ENCODE measurements around the gene HEATR1.
A peak's percentile ranks its signal among the peaks of the same experiment; 100 is the strongest.

The HEATR1 gene, protein sequence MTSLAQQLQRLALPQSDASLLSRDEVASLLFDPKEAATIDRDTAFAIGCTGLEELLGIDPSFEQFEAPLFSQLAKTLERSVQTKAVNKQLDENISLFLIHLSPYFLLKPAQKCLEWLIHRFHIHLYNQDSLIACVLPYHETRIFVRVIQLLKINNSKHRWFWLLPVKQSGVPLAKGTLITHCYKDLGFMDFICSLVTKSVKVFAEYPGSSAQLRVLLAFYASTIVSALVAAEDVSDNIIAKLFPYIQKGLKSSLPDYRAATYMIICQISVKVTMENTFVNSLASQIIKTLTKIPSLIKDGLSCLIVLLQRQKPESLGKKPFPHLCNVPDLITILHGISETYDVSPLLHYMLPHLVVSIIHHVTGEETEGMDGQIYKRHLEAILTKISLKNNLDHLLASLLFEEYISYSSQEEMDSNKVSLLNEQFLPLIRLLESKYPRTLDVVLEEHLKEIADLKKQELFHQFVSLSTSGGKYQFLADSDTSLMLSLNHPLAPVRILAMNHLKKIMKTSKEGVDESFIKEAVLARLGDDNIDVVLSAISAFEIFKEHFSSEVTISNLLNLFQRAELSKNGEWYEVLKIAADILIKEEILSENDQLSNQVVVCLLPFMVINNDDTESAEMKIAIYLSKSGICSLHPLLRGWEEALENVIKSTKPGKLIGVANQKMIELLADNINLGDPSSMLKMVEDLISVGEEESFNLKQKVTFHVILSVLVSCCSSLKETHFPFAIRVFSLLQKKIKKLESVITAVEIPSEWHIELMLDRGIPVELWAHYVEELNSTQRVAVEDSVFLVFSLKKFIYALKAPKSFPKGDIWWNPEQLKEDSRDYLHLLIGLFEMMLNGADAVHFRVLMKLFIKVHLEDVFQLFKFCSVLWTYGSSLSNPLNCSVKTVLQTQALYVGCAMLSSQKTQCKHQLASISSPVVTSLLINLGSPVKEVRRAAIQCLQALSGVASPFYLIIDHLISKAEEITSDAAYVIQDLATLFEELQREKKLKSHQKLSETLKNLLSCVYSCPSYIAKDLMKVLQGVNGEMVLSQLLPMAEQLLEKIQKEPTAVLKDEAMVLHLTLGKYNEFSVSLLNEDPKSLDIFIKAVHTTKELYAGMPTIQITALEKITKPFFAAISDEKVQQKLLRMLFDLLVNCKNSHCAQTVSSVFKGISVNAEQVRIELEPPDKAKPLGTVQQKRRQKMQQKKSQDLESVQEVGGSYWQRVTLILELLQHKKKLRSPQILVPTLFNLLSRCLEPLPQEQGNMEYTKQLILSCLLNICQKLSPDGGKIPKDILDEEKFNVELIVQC (N-terminal part only)

DNA sequence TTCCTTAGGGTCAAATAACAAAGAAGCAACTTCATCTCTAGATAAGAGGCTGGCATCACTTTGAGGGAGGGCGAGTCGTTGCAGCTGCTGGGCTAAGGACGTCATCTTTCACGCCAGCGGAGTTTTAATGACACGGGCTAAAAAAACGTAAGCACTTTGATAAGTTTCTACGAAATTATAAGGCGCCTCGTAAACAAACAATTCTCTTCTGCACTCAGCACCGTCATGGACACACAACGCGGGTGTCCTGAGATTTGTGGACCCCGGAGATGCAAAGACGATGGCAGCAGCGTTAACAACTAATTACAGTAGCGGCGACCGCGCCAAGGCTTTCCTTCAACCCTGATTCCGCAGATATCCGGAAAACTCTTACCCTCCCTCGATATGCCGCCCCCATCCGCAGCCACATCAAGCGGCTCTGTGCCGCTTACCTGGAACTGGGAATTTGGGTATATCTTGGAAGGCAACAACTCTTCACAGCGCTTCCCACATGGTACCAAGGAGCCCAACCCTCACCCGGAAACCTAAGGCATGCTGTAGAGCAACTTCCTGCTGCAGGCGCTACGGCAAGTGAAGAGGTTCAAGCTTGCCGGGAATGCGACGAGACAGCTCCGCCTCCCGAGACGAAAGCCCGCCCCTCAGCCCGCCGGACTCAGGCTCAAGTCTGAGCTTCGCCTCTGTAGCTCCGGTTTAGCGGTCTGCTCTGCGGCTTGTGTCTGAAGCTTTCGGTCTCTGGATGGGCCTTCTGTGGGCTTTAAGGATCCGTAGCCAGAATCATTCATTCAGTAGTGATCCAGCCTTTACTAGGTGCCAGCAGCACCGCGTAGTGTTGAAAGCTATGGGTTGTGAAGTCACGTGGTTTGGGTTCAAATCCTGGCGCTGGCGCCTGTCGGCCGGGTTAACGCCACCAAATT lies at the start of gene HEATR1:
HEATR1 (minus strand) TSS at position 526 of the 914 bp plus-strand sequence; CDS start at position 105, 421 bp downstream.
- H3K4me3 ChIP-seq (ENCODE audit: low read depth, low read length) = peak within 1 kb of the TSS; percentile 95
- POLR2A ChIA-PET = interaction anchor here (0.6 to 1.6 kb wide), 2 partner anchors 87 to 190 kb away, joined by 3 to 8 read pairs; partner anchors contain the start of gene MTR
- CTCF ChIA-PET = interaction anchor here (0.5 to 2.6 kb wide), 5 partner anchors 264 to 958 kb away, joined by 3 to 9 read pairs (median 6); no protein-coding TSS in a partner anchor
- TF ChIP-seq, protein P1, sequence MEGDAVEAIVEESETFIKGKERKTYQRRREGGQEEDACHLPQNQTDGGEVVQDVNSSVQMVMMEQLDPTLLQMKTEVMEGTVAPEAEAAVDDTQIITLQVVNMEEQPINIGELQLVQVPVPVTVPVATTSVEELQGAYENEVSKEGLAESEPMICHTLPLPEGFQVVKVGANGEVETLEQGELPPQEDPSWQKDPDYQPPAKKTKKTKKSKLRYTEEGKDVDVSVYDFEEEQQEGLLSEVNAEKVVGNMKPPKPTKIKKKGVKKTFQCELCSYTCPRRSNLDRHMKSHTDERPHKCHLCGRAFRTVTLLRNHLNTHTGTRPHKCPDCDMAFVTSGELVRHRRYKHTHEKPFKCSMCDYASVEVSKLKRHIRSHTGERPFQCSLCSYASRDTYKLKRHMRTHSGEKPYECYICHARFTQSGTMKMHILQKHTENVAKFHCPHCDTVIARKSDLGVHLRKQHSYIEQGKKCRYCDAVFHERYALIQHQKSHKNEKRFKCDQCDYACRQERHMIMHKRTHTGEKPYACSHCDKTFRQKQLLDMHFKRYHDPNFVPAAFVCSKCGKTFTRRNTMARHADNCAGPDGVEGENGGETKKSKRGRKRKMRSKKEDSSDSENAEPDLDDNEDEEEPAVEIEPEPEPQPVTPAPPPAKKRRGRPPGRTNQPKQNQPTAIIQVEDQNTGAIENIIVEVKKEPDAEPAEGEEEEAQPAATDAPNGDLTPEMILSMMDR (IDR thresholded peaks at IDR 0.05; ENCODE audit: insufficient read depth, low read length, missing control alignments) = no peak
- peak; percentile 82 for DNase-seq (ENCODE audit: low read depth, low spot score)

DNA sequence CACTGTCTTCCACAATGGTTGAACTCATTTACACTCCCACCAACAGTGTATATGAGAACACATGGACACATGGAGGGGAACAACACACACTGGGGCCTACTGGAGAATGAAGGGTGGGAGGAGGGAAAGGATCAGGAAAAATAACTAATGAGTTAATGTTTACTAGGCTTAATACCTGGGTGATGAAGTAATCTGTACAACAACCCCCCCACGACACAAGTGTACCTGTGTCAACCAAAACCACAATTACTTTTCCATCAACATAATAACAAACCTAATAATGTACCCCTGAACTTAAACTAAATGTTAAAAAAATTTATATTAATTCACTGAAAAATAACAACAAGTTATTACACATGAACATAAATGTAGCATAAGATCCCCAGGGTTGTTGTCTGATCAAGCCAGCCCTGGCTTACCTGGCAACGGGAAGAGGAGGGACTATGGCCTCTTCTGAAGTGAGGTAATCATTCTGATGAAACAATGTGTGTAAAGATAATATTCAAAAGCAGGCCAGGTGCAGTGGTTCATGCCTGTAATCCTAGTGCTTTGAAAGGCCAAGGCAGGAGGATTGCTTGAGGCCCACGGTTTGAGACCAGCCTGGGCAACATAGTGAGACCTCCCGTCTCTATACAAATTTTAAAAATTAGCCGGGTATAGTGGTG lies 40.8 kb upstream of the HEATR1 start:
- ChIA-PET CTCF (no interaction called here), POLR2A (no interaction called here)
- DNase-seq (ENCODE audit: low read depth, low spot score) = no peak
- no peak overlapping the region for H3K4me3 ChIP-seq (ENCODE audit: low read depth, low read length)
- TF ChIP-seq, protein P1 (IDR thresholded peaks at IDR 0.05; ENCODE audit: insufficient read depth, low read length, missing control alignments) = no peak

DNA sequence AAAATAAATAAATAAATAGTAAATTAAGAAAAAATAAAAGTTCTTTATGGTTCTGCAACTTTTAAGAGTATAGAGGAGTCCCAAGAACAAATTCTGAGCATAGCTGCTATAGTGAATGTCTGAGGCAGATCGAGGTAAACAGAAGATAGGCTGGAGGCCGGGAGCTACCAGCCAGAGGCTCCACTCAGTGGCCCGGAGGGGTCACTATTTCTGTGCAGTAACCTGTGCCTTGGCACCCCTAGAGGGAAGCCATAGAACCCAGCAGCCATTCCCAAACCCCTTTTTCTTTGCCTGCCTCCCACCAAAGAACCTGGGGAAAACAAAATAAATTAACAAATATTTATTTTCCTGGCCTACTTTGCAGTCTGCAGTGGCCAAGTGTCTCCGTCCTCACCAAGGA lies 38.4 kb upstream of the HEATR1 start:
- CTCF ChIA-PET = no interaction called here
- POLR2A ChIA-PET = no interaction called here
- TF ChIP-seq, protein P1 (IDR thresholded peaks at IDR 0.05; ENCODE audit: insufficient read depth, low read length, missing control alignments) = no peak

DNA sequence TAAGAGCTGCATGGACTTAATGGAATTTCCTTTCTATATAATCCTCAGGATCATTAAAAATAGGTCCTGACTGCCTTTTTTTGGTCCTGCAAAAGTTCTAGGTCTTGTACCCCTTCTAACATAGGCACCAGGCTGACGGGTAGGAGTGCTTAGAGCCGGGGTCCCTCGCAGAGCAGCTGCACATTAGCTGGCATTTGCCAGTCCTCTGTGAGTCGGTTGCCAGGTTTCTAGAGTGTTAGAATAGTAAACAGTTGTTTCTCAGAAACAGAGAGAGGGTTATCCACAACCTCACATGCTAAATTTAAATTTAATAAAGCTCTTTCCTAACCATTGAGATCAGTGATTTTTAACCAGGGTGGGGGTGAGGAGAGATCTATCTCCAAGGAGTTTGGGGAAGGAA lies 35.4 kb upstream of the HEATR1 start:
- ChIA-PET CTCF (no interaction called here), POLR2A (no interaction called here)
- TF ChIP-seq, protein P1 (IDR thresholded peaks at IDR 0.05; ENCODE audit: insufficient read depth, low read length, missing control alignments) = no peak
- no peak overlapping the region for H3K4me3 ChIP-seq (ENCODE audit: low read depth, low read length)
- no peak for DNase-seq (ENCODE audit: low read depth, low spot score)

More for the DNA sequence above, 38.4 kb upstream of the HEATR1 start:
- no peak overlapping the region for H3K4me3 ChIP-seq (ENCODE audit: low read depth, low read length)
- no peak for DNase-seq (ENCODE audit: low read depth, low spot score)

DNA sequence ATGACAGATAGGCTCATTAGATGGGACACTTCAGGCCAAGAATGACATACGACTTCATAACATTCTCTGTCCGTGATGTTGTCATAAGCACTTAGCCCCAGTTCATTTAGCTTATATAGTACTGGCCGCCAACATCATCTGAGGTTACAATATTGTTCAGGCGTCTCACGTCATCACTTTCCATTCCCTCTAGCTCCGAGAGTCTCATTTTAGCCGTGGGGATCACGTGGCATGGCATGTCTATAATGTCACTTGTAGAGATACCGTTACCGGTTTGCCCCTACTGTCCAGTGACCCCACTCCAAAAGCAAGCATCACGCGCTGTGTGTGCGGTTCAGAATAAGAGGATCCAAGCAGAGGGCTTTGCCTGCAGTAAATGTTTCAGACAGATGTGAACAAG lies 34.6 kb upstream of the HEATR1 start:
- CTCF ChIA-PET = no interaction called here
- TF ChIP-seq, protein P1 (IDR thresholded peaks at IDR 0.05; ENCODE audit: insufficient read depth, low read length, missing control alignments) = no peak
- no peak for DNase-seq (ENCODE audit: low read depth, low spot score)

More for the DNA sequence above, 34.6 kb upstream of the HEATR1 start:
- POLR2A ChIA-PET = no interaction called here
- H3K4me3 ChIP-seq (ENCODE audit: low read depth, low read length) = no peak overlapping the region
